Stimulated activated CD8-positive, alpha-beta memory T cell treated with anti-CD3 and anti-CD28 coated beads, Interleukin-2, amount 100 ng/mL, for 48 hours (primary cell): ENCODE results near the gene PIEZO2.
"Not testable (repeated sequence)": the region's sequence is repeated elsewhere in the genome, so short reads cannot be mapped to it uniquely, and the experiment has no call there.

Experiments
- DNase-seq, 2 donors: peaks; one replicate each; pipeline ENCODE4 v3.0.0-alpha.2; 2020; ENCODE audit warnings: low read depth in 2 of 2

The PIEZO2 gene

DNA sequence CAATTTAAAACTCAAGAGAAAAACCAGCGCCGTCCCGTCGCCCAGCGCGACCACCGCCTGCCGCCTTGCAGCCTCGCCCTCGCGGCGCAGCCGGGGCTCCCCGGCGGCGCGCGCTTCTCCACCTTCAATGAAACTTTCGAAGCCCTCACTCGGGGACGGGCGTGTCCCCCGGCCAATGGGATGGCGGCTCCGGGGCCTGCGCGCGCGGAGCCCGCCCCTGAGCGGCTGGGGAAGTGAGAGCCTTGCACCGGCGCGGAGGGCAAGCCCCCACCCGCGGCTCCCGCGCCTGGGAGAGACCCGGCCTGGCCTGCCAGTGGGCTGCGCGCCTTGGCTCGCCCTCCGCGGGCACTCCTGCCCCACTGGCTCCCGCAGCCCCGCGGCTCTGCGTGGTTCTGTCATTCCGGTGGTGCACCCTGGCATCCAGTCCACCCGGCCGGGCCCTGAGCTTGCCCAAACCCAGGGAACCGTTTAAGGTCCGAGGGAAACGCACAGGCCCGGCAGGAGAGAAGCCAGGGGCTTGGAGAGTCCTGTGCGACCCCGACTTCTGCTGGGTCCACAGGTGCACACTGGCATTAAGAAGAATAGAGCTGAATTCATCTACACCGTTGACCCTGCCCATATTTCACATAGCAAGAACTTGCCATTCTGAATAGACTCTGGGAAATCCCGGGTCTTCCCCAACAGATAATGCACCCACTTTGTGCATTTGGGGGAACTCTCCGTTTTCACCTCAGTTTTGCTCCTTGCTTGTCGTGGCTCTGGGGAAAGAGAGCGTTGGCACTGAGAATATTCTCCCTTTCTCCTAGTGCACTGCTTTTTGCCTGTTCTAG lies at the start of gene PIEZO2:
Gene PIEZO2 (minus strand): TSS at position 129 of the 830 bp plus-strand sequence. CDS start 981 bp downstream, outside the sequence.
- DNase-seq: no peak

DNA sequence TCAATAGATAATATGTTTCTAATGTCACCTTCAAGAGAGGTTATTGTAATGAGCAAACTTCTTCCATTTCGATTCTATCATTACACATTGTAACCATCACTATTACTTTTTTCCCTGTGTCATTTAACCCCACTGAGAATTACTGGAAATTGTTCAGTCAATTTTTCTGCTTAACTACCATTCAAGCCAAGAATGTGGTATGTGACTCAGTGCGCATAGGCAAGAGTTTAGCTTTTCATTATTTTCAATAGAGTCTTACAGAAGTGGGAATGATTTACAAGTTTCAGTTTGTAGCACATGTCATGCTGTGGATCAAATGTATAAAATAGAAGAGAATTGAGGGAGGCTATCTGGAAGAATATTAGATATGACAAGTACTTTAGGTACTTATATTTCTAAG lies 34.3 kb upstream of the PIEZO2 start:
- DNase-seq: no peak

DNA sequence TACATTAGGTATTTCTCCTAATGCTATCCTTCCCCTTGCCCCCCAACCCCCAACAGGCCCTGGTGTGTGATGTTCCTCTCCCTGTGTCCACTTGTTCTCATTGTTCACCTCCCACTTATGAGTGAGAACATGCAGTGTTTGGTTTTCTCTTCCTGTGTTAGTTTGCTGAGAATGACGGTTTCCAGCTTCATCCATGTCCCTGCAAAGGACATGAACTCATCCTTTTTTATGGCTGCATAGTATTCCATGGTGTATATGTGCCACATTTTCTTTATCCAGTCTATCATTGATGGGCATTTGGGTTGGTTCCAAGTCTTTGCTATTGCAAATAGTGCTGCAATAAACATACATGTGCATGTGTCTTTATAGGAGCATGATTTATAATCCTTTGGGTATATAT lies 32.3 kb upstream of the PIEZO2 start:
- not testable (repeated sequence) for DNase-seq

DNA sequence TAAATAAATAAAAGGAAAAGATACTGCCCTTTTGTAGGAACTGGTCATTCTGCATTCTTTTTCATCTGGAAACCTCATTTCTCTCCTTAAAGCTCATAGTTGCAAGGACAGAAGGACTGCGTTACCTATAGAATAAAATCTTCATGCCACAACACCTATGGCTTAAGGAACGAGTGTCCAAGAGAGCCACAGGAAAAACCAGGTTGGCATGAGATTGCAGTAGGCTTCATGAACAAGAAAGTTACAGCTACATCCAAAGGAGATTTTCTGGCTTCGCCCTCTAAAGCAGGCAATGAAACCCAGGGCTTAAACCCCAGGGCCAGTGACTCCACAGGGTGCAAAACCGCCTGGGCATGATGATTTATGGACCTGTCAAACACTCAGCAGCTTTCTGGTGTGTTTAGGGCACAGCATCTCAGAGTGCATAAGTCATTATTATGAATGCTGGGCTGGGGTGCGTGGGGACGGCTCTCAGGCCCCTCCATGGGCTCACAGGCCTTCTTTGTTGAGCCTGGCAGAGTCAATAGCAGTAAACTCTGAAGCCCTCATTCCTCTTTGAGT lies 30.7 kb upstream of the PIEZO2 start:
- no peak for DNase-seq

DNA sequence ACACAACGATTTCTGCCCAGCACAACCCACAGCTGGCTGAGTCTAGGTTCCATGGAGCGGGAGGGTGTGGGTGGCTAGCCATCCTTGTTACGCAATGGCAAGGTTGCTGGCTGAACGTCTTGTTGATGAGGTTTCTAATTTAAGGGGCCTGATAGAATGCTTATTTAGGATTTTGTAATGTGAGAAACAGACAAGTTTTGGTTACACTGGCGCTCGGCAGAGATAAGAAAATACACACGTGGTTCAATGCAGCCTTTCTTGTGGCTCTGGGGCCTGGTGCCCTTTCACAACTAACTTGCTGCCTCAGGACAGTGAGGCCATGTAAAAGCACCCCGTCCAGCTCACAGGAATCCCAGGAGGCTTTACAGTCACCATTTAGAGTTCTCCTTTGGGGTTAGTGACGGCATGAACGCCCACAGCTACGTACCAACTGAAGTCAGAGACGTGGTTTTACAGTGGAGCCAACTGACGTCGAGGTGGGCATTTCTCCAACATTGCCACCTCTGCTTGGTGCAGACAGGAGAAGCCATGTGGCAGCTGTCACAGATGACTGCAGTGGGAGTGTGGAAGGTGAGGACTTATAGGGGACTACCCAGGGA lies 29.7 kb upstream of the PIEZO2 start:
- no peak for DNase-seq

DNA sequence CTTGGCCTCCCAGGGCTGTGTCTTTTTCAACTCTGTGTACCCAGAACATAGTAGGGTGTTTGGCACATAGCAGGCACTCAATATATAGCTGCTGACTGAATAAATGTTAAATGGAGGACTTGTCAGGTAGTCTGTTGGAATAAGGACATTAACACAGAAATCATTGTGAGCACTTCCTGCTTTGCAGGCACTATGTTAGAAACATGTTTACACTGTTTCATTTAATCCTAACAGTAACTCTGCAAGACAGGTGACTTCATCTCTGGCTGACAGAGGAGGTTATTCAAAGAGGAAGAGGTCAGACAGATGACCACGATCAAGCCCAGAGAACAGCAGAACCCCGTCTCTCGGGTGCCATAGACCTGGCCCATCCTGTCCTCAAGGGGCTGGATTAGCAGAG lies 28.0 kb upstream of the PIEZO2 start:
- DNase-seq: no peak

DNA sequence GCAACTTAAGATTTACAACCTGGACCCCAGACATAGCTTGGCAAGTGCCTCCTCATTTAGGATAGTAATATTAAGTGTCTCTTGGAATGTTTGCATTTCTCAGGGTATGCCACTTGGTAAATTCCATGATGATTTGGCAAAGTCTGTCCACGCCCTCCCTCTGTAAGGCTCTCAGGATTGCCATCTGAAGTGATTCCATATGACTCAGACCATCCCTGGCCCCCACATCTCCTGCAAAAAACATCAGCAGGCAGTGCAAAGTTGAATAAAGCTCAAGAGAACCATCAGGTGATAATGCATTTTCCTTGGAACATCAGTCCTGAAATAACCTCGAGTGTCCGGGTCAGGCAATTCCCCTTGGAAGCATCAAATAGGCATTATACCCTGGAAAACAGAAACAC lies 27.1 kb upstream of the PIEZO2 start:
- no peak for DNase-seq

DNA sequence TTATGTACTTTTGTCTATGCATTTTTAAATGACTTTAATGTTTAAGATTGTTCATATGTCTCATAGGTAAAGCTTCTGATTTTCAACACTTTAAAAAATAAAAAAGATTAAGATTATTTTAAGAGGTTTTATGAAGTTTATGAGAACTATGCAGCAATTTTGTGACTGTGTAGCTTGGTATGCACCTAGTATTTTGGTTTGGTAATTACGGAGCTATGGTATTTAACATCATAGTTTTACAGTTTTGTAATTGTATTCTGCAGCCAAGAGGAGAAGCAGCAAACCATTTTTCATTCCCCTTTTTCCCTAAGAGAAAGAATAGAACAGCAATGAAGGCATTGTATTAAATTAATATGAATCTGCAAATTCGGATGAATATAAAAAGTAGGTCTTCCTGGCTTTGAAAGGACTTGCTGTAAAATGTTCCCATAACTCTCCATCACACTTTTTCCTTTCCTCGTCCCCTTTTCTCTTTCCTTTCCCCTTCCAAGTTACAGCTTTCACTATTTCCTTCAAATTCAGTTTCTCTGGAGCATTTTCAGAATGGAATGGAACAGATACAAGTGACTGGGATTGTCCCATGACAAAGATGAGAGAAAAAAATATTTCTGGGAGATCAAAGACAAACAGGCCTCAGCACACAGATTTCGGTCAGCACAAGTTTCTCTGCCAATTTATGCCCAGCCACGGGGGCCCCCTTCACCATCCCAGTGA lies 26.1 kb upstream of the PIEZO2 start:
- no peak for DNase-seq

DNA sequence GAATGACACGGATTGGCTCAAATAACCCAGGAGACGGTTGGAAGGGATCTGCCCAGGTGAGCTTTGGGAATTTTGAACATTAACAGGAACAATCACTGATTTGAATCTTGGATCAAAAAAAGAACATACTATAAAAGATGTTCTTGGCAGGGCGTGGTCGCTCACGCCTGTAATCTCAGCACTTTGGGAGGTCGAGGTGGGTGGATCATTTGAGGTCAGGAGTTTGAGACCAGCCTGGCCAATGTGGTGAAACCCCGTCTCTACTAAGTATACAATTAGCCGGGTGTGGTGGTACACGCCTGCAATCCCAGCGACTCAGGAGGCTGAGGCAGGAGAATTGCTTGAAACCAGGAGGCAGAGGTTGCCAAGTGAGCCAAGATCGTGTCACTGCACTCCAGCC lies 24.8 kb upstream of the PIEZO2 start:
- not testable (repeated sequence) for DNase-seq

DNA sequence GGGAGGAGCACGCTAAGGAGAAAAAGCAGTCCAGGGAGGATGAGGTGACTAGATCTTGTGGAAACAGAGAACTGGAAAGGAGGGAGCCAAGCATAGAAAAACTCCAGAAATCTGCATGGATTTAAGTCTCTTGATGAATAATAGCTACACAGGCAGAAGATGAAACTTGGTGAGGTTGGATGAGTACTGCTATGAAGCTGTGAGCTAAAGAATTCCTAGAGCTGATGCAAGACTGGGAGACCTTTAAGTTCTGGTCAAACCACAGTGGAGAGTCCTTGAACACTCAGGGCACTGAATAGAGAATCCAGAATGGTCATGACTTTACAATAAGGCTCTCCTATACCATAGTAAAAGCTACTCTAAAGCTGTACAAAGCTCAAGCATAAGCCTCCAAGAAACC lies 18.4 kb upstream of the PIEZO2 start:
- DNase-seq: no peak

DNA sequence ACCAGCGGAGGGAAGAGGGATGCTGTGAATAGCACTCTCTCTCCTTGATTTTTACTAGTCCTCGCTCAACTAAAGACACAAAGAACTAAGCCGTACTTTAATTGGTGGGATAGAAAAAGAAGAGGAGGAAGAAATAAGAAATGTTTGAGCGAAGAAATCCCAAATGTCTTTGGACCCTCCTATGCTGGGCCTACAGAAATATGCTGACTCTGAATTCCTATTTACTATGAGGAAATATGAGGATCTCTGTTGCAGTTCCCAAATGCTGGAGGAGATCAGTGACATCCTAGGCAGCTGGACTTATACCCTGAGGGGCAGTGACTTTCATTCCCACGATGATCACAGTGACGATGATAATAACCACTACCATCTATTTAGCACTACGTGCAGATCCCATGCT lies 16.6 kb upstream of the PIEZO2 start:
- no peak for DNase-seq

DNA sequence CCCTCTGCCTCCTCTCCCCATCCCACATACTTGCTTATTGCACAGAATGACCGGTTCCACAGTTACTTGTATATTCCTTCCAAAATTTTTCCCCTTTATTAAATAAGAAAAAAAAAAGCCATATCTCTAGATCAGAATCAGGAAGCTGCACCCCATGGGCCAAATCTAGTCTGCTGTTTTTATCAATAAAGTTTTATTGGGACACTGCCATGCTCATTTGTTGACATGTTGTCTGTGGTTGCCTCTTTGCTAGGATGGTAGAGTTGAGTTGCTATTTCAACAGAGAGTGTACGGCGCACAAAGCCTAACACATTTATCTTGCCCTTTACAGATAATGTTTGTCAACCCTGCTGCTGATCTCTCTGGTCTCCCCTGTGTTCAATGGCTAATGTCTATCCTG lies 15.8 kb upstream of the PIEZO2 start:
- no peak for DNase-seq

DNA sequence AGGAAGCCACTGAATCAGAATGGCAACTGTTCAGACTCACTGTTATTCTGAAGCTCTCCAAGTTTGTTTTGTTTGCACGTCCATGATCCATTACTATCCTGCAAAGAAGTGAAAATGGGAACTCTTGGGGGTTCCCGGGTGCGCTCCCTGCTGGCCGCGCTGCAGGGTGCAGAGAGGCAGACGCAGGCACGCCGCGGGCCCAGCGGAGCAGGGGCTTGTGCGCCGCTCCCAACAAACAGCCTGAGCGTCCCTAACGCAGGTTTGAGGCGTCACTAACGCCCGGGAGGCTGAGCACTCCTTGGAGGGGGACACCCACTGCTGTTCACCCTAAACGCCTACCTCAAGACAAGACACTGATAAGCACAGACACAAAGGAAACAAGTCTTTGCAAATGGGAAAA lies 14.3 kb upstream of the PIEZO2 start:
- no peak for DNase-seq

DNA sequence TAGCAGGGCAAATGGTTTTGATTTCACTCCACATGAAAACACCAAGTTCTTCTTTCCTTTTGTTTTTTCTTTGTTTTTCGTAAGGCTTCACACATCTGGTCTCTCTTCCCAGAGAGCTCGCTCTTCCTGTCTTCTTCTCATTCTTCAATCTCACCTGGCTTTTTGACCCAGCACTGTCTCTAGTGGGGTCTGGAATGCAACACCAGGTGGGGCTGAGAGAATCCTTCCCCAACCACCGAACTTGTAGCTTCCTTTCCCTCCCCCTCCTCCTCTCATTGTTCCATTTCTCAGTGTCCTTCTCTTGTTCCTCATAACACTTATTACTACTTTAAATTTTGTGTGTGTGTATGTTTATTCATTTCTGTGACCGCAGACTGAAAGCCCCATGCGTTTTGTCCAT lies 13.5 kb upstream of the PIEZO2 start:
- DNase-seq: no peak

DNA sequence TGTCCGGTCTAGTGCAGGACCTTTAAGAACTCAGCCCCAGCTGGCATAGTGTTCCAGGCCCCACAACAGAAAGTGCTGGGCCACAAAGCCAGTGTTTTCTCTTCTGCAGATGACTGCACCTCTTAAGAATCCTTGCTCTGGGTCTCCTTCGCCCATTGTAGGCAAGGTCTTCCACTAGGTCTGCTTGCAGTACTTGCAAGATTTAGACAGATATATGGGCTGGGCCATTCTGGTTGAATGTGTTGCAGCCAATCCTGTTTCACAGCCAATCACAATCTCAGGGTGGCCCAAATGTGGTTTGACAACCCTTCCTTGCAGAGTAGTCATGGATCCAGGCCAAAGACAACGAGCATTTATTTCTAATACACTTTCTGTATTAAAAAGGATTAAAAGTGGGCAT lies 13.1 kb upstream of the PIEZO2 start:
- no peak for DNase-seq

DNA sequence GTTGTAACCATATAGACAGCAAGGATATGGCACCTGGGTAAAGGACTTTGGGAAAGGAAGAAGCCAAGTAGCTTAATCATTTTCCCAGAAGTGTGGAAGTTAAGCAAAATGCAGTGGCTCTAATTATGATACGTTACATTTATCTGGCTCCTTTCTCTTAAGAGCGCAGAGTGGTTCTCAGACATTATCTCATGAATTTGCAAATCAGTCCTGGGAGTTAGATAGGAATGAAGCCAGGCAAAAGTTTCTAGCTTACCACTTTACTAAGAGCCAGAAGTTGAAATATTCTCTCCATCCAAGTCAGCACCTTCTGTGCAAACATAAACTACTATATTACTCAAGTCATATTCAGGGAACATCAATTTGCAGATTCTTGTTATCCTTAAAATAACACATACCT lies 10.9 kb upstream of the PIEZO2 start:
- DNase-seq: no peak

DNA sequence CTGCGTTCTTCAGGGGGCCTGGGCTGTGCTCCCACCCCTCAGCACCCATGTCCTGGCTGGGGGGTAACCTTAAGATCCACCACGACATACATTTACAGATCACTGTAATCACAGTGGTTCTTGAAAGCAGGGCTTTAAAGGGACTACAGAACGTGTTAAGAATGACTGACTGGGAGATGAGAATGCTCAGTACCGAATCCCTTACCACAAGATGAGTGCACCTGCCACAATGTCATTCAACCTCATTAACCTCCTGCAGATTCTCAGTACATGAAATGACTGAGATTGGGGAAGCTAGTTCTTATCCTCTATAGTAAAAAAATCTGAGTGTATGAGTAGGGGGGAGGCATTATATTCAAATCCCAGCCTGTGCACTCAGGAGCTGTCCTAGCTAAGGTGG lies 10.5 kb upstream of the PIEZO2 start:
- no peak for DNase-seq

DNA sequence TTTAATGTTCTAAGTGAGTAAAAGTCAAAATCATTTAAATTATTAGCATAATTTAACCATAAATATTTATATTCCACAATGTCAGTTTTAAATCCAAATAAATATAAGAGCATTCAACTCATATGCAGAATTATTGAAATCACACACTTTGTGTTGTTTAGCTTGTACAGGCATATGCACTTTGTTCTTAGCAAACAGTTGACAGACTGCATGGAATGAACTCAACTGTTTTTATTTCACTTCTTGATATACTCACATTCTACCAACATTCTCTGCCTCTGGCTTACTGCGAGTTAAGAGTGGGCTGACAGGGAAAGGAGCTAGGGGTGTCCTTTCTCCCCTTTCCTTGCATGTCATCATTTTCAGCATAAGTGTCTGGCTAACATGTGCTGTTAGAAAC lies 7.6 kb upstream of the PIEZO2 start:
- DNase-seq: no peak

DNA sequence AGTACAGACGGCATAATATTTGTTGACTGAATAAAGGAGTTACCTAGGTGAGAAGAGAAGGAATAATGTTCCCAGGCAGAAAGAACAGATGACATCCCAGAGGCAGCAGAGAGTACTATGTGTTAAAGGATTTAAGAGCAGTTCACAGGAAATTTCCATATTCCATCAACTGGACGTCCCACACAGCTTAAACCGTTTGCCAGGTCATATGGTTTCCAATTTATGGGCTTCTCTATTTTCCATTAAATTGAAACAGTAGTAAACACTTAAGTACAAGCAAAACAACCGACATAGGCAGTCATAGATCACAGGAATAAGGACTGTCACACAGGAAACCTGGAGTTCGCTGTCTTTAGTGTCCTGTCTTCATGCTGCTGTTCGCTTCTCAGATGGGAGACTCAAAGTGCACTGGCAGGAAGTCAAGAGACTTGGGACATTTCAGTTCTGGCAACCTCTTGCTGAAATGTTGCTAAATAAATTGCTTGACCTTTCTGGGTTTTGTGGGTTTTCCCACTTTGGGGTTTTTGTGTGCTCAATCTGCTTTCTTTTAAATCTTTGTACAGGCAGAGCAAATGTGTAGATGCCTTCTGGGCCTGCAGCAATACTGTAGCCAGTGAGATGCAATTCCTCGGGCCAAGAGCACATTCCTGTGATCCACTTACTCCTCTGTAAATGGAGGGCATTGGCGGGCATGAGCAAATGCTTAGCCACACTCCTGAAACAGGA lies 5.8 kb upstream of the PIEZO2 start:
- no peak for DNase-seq

DNA sequence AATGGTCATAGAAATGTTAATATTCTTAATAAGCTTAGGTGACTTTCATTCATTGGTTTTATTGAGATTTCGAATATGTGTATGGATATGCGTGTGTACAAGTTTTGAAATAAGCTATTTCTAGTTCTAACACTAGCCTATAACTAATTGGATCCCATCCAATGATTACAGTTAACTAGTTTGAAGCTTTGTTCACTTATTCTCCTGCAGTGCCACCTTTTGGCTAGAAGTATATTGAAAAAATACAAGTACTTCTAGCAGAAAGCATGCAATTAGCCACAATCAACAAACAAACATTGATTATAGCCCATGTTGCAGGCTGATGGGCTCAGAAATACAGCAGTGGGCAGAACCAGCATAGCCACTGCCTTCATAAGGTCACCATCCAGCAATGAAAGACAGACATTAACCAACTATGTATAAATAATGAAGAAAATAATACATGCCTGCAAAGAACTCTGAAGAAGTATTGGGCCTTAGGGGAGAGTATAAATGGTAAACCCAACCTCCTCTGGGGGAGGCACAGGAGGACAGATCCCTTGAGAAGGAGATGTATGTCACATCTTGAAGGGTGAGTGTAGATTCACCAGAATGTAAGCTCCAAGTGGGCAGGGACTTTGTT lies 5.1 kb upstream of the PIEZO2 start:
- DNase-seq: no peak

DNA sequence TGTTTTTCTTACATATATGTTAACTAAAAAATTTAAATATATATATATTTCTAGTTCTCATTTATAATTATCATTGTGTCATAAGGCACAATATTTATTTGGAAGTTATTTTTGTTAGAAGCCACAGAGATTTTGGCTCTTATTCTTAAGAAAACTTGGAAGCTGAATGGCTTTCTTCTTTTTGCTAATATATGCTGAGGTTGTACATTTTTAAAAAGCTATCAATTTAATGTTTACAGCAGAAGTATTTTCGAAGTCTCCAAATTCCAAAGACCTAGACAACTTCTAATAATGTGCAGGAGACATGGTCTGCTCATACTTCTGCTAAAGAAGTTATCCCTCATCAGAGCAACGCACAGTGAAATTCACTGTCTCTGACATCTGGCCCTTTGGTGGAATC lies 3.7 kb upstream of the PIEZO2 start:
- DNase-seq: no peak

DNA sequence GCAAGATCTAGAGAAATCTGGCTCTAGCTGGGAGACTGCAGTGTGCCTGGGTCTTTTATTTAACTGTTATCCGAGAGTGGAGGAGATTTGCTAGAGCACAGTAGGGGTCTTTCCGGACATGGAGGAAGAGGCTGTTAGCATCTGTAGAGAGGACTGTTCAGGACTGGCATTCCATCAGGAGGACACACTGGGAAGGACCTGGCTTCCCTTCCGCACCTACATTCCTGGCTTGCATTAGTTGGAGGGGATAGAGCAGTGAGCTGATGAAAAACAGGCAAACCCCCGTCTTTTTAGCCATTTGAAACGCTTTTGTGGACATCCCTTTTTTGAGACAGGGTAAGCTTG lies 874 bp upstream of the PIEZO2 start:
- no peak for DNase-seq
